ENCODE results near the gene NEDD4L.

NEDD4L gene

GRCh38 chr18:58288921-58289797 is 245.1 kb downstream of the NEDD4L start:
- DNase-seq, result no peak
- Mint-ChIP-seq H3K9me3 (no peaks in the 10 kb centered on the region), H3K4me3 (no peak overlapping the region), H3K36me3 (no peaks in the 10 kb centered on the region), H3K4me1 (no peaks in the 10 kb centered on the region), H3K27ac (no peak overlapping the region), H3K27me3 (no peaks in the 10 kb centered on the region)
- CTCF ChIA-PET, result no interaction called here

GRCh38 chr18:58290116-58290695 is 246.2 kb downstream of the NEDD4L start:
- Mint-ChIP-seq H3K27me3 (no peaks in the 10 kb centered on the region), H3K36me3 (no peaks in the 10 kb centered on the region), H3K4me1 (no peaks in the 10 kb centered on the region), H3K27ac (no peak overlapping the region), H3K9me3 (no peaks in the 10 kb centered on the region), H3K4me3 (no peak overlapping the region)
- DNase-seq, result no peak
- CTCF ChIA-PET, result no interaction called here

GRCh38 chr18:58291131-58291530 is 247.1 kb downstream of the NEDD4L start:
- H3K36me3 Mint-ChIP-seq, result no peaks in the 10 kb centered on the region
- no peaks in the 10 kb centered on the region for H3K27me3 Mint-ChIP-seq
- H3K27ac Mint-ChIP-seq, result no peak overlapping the region
- no peaks in the 10 kb centered on the region for H3K4me1 Mint-ChIP-seq
- H3K9me3 Mint-ChIP-seq, result no peaks in the 10 kb centered on the region
- H3K4me3 Mint-ChIP-seq, result no peak overlapping the region
- DNase-seq, result no peak
- CTCF ChIA-PET, result no interaction called here

- Mint-ChIP-seq H3K36me3 (no peaks in the 10 kb centered on the region), H3K27ac (no peak overlapping the region), H3K9me3 (no peaks in the 10 kb centered on the region), H3K4me1 (no peaks in the 10 kb centered on the region), H3K4me3 (no peak overlapping the region), H3K27me3 (no peaks in the 10 kb centered on the region)
- CTCF ChIA-PET, result interaction anchor here (1.0 kb wide), 1 partner anchor 15 kb away, joined by 4 read pairs; no protein-coding TSS in a partner anchor
- DNase-seq, result no peak
Measured at GRCh38 chr18:58292638-58293037, 248.6 kb downstream of the NEDD4L start.

- CTCF ChIA-PET, result no interaction called here
- DNase-seq, result no peak
- no peaks in the 10 kb centered on the region for H3K36me3 Mint-ChIP-seq
- no peak overlapping the region for H3K4me3 Mint-ChIP-seq
- no peaks in the 10 kb centered on the region for H3K4me1 Mint-ChIP-seq
- H3K27me3 Mint-ChIP-seq, result no peaks in the 10 kb centered on the region
- no peaks in the 10 kb centered on the region for H3K9me3 Mint-ChIP-seq
- H3K27ac Mint-ChIP-seq, result no peak overlapping the region
Measured at GRCh38 chr18:58297198-58297597, 253.2 kb downstream of the NEDD4L start.

GRCh38 chr18:58298251-58299134 is 254.5 kb downstream of the NEDD4L start:
- H3K9me3 Mint-ChIP-seq, result no peaks in the 10 kb centered on the region
- H3K4me3 Mint-ChIP-seq, result no peak overlapping the region
- peaks cover 5% of the 10 kb centered on the region for H3K27me3 Mint-ChIP-seq
- CTCF ChIA-PET, result no interaction called here
- H3K36me3 Mint-ChIP-seq, result no peaks in the 10 kb centered on the region
- peaks cover 5% of the 10 kb centered on the region for H3K4me1 Mint-ChIP-seq
- no peak for DNase-seq
- H3K27ac Mint-ChIP-seq, result no peak overlapping the region

GRCh38 chr18:58299135-58299473 is 255.1 kb downstream of the NEDD4L start:
- Mint-ChIP-seq H3K9me3 (no peaks in the 10 kb centered on the region), H3K4me3 (no peak overlapping the region), H3K36me3 (no peaks in the 10 kb centered on the region), H3K27ac (no peak overlapping the region), H3K27me3 (peaks cover 6% of the 10 kb centered on the region), H3K4me1 (peaks cover 9% of the 10 kb centered on the region)
- no peak for DNase-seq
- CTCF ChIA-PET, result no interaction called here

- H3K27ac Mint-ChIP-seq, result no peak overlapping the region
- DNase-seq, result no peak
- H3K36me3 Mint-ChIP-seq, result no peaks in the 10 kb centered on the region
- CTCF ChIA-PET, result interaction anchor here (1.7 kb wide), 1 partner anchor 22 kb away, joined by 3 read pairs; no protein-coding TSS in a partner anchor
- H3K9me3 Mint-ChIP-seq, result no peaks in the 10 kb centered on the region
- no peak overlapping the region for H3K4me3 Mint-ChIP-seq
- H3K4me1 Mint-ChIP-seq, result peaks cover 9% of the 10 kb centered on the region
- peaks cover 8% of the 10 kb centered on the region for H3K27me3 Mint-ChIP-seq
Measured at GRCh38 chr18:58299936-58300335, 255.9 kb downstream of the NEDD4L start.

- CTCF ChIA-PET, result interaction anchor here (1.7 kb wide), 1 partner anchor 21 kb away, joined by 3 read pairs; no protein-coding TSS in a partner anchor
- Mint-ChIP-seq H3K36me3 (no peaks in the 10 kb centered on the region), H3K9me3 (peaks cover 3% of the 10 kb centered on the region), H3K4me3 (no peak overlapping the region), H3K4me1 (peaks cover 9% of the 10 kb centered on the region), H3K27me3 (peaks cover 8% of the 10 kb centered on the region), H3K27ac (no peak overlapping the region)
- DNase-seq, result no peak
Measured at GRCh38 chr18:58300867-58301266, 256.8 kb downstream of the NEDD4L start.

GRCh38 chr18:58302811-58303210 is 258.8 kb downstream of the NEDD4L start:
- DNase-seq, result no peak
- Mint-ChIP-seq H3K36me3 (no peaks in the 10 kb centered on the region), H3K27me3 (peaks cover 17% of the 10 kb centered on the region), H3K27ac (no peak overlapping the region), H3K9me3 (peaks cover 7% of the 10 kb centered on the region), H3K4me1 (peaks cover 9% of the 10 kb centered on the region), H3K4me3 (no peak overlapping the region)
- CTCF ChIA-PET, result interaction anchor here (1.0 kb wide), 2 partner anchors 19 to 461 kb away, joined by 3 read pairs; no protein-coding TSS in a partner anchor

- peaks cover 17% of the 10 kb centered on the region for H3K27me3 Mint-ChIP-seq
- no peak overlapping the region for H3K4me3 Mint-ChIP-seq
- no peak overlapping the region for H3K27ac Mint-ChIP-seq
- H3K9me3 Mint-ChIP-seq, result peaks cover 7% of the 10 kb centered on the region
- H3K4me1 Mint-ChIP-seq, result peaks cover 9% of the 10 kb centered on the region
- H3K36me3 Mint-ChIP-seq, result no peaks in the 10 kb centered on the region
- peak; percentile 29 for DNase-seq
- CTCF ChIA-PET, result interaction anchor here (0.7 to 1.0 kb wide), 3 partner anchors 19 to 1655 kb away, joined by 3 read pairs; no protein-coding TSS in a partner anchor
Measured at GRCh38 chr18:58303363-58303762, 259.3 kb downstream of the NEDD4L start.

- Mint-ChIP-seq H3K4me1 (peaks cover 29% of the 10 kb centered on the region), H3K27ac (no peak overlapping the region), H3K9me3 (peaks cover 7% of the 10 kb centered on the region), H3K4me3 (no peak overlapping the region), H3K27me3 (peaks cover 27% of the 10 kb centered on the region), H3K36me3 (no peaks in the 10 kb centered on the region)
- CTCF ChIA-PET, result no interaction called here
- DNase-seq, result no peak
Measured at GRCh38 chr18:58305792-58306191, 261.8 kb downstream of the NEDD4L start.

- no peak overlapping the region for H3K27ac Mint-ChIP-seq
- CTCF ChIA-PET, result interaction anchor here (1.2 kb wide), 1 partner anchor 15 kb away, joined by 4 read pairs; no protein-coding TSS in a partner anchor
- peaks cover 7% of the 10 kb centered on the region for H3K9me3 Mint-ChIP-seq
- H3K36me3 Mint-ChIP-seq, result no peaks in the 10 kb centered on the region
- no peak for DNase-seq
- H3K4me3 Mint-ChIP-seq, result no peak overlapping the region
- peaks cover 42% of the 10 kb centered on the region for H3K4me1 Mint-ChIP-seq
- H3K27me3 Mint-ChIP-seq, result peaks cover 27% of the 10 kb centered on the region
Measured at GRCh38 chr18:58307441-58307840, 263.4 kb downstream of the NEDD4L start.

GRCh38 chr18:58308463-58308862 is 264.4 kb downstream of the NEDD4L start:
- peaks cover 39% of the 10 kb centered on the region for H3K4me1 Mint-ChIP-seq
- peaks cover 26% of the 10 kb centered on the region for H3K27me3 Mint-ChIP-seq
- no peak for DNase-seq
- H3K36me3 Mint-ChIP-seq, result no peaks in the 10 kb centered on the region
- no peak overlapping the region for H3K4me3 Mint-ChIP-seq
- CTCF ChIA-PET, result interaction anchor here (1.2 kb wide), 1 partner anchor 16 kb away, joined by 4 read pairs; no protein-coding TSS in a partner anchor
- H3K9me3 Mint-ChIP-seq, result peaks cover 7% of the 10 kb centered on the region
- no peak overlapping the region for H3K27ac Mint-ChIP-seq

Data from activated naive CD4-positive, alpha-beta T cell treated with anti-CD3 and anti-CD28 coated beads, Interleukin-2, amount 10 ng/mL, durations not matched to agents 7 days and 5 days (primary cell).